HEK293 (cell line): ENCODE measurements around the gene FAM78B.

Experiments used
- CTCF ChIA-PET: fragments of 350-600 bp; formaldehyde crosslinking; extraction: SDS; loops from one replicate; lab custom pipeline; 2021; ENCODE audit warnings: antibody characterized with exemption; lab: Yijun Ruan, JAX
- POLR2A ChIA-PET: fragments of 300-600 bp; formaldehyde crosslinking; extraction: SDS; loops from one replicate; lab custom pipeline; 2020; ENCODE audit warnings: antibody characterized with exemption, inconsistent platforms; lab: Yijun Ruan, JAX
- H3K27ac ChIP-seq: fragments of 200-500 bp; sonication (Bioruptor generic); 2 replicates; pipeline ENCODE4 v1.5.1; 2014; ENCODE audit warnings: low read depth, low read length, control low read depth, inconsistent platforms; ENCODE audit errors: extremely low read depth
- H3K36me3 ChIP-seq, 2 experiments: fragments of 200-500 bp in 1 of 2; sonication (Bioruptor generic) in 1 of 2; 1 replicate in 1 of 2; 2 replicates in 1 of 2; pipeline ENCODE4 v1.5.1; 2014 to 2017; ENCODE audit warnings: inconsistent platforms in 2 of 2, low read length in 2 of 2; ENCODE audit not compliant: control insufficient read depth in 2 of 2, insufficient read depth in 1 of 2
- H3K4me1 ChIP-seq: fragments of 200-500 bp; sonication (Bioruptor generic); 2 replicates; pipeline ENCODE4 v1.5.1; 2014; ENCODE audit warnings: mild to moderate bottlenecking, low read length, inconsistent platforms; ENCODE audit not compliant: control insufficient read depth, insufficient read depth
- H3K4me3 ChIP-seq: 2 replicates; pipeline ENCODE4 v1.5.1; 2011; ENCODE audit warnings: low read depth, mild to moderate bottlenecking, control low read depth, low read length, moderate library complexity
- H3K9me3 ChIP-seq: fragments of 200-500 bp; sonication (Bioruptor generic); 2 replicates; pipeline ENCODE4 v1.5.1; 2014; ENCODE audit warnings: low read depth, low read length, inconsistent platforms; ENCODE audit not compliant: control insufficient read depth, insufficient read depth
- BCL11B ChIP-seq: fragments of 450-650 bp; formaldehyde crosslinking; IDR thresholded peaks from 2 replicates; pipeline ENCODE4 v1.5.1; 2016; ENCODE audit warnings: low read depth, missing biosample characterization, missing genetic modification characterization
- GLIS1 ChIP-seq: fragments of 450-650 bp; formaldehyde crosslinking; IDR thresholded peaks from 2 replicates; pipeline ENCODE4 v1.5.1; 2016; ENCODE audit warnings: missing biosample characterization, missing genetic modification characterization
- HOXC10 ChIP-seq: sonication (generic); formaldehyde crosslinking; IDR thresholded peaks from 2 replicates; pipeline ENCODE4 v1.8.1; 2023; ENCODE audit warnings: mild to moderate bottlenecking, missing genetic modification reagents
- KLF10 ChIP-seq: fragments of 450-650 bp; IDR thresholded peaks from 2 replicates; pipeline ENCODE4 v1.5.1; 2018; ENCODE audit warnings: missing biosample characterization, mild to moderate bottlenecking, missing genetic modification characterization
- KLF7 ChIP-seq: fragments of 450-650 bp; formaldehyde crosslinking; IDR thresholded peaks from 2 replicates; pipeline ENCODE4 v1.5.1; 2016; ENCODE audit warnings: missing biosample characterization, missing genetic modification characterization, borderline replicate concordance
- KLF8 ChIP-seq: fragments of 450-650 bp; formaldehyde crosslinking; IDR thresholded peaks from 2 replicates; pipeline ENCODE4 v1.5.1; 2016; ENCODE audit warnings: missing biosample characterization, missing genetic modification characterization
- SALL2 ChIP-seq: fragments of 450-650 bp; formaldehyde crosslinking; IDR thresholded peaks from 2 replicates; pipeline ENCODE4 v1.5.0; 2017; ENCODE audit warnings: missing biosample characterization, mild to moderate bottlenecking, missing genetic modification characterization, borderline replicate concordance
- TCF7L2 ChIP-seq: IDR thresholded peaks from 2 replicates; pipeline ENCODE4 v1.6.1; 2011; ENCODE audit warnings: low read depth, mild to moderate bottlenecking, inconsistent platforms, low read length, moderate library complexity, borderline replicate concordance
- ZBTB1 ChIP-seq: fragments of 450-650 bp; formaldehyde crosslinking; IDR thresholded peaks from 2 replicates; pipeline ENCODE4 v1.5.1; 2016; ENCODE audit warnings: missing biosample characterization, missing genetic modification characterization
- ZBTB21 ChIP-seq: fragments of 450-650 bp; formaldehyde crosslinking; IDR thresholded peaks from 2 replicates; pipeline ENCODE4 v1.5.1; 2017; ENCODE audit warnings: missing biosample characterization, missing genetic modification characterization
- ZFHX2 ChIP-seq: fragments of 450-650 bp; formaldehyde crosslinking; conservative IDR thresholded peaks from 2 replicates; pipeline ENCODE4 v1.5.1; 2016; ENCODE audit warnings: missing biosample characterization, missing genetic modification characterization
- ZNF10 ChIP-seq: fragments of 450-650 bp; formaldehyde crosslinking; IDR thresholded peaks from 2 replicates; pipeline ENCODE4 v1.5.1; 2017; ENCODE audit warnings: missing biosample characterization, missing genetic modification characterization
- ZNF112 ChIP-seq: fragments of 450-650 bp; formaldehyde crosslinking; IDR thresholded peaks from 2 replicates; pipeline ENCODE4 v1.5.0; 2017; ENCODE audit warnings: missing biosample characterization, missing genetic modification characterization
- ZNF155 ChIP-seq: fragments of 450-650 bp; formaldehyde crosslinking; IDR thresholded peaks from 2 replicates; pipeline ENCODE4 v1.5.1; 2016; ENCODE audit warnings: missing biosample characterization, missing genetic modification characterization
- ZNF211 ChIP-seq: fragments of 450-650 bp; formaldehyde crosslinking; IDR thresholded peaks from 2 replicates; pipeline ENCODE4 v1.5.1; 2016; ENCODE audit warnings: low read depth, missing biosample characterization, missing genetic modification characterization
- ZNF23 ChIP-seq: fragments of 450-650 bp; formaldehyde crosslinking; IDR thresholded peaks from 2 replicates; pipeline ENCODE4 v1.5.1; 2016; ENCODE audit warnings: missing biosample characterization, missing genetic modification characterization, borderline replicate concordance
- ZNF302 ChIP-seq: fragments of 450-650 bp; formaldehyde crosslinking; IDR thresholded peaks from 2 replicates; pipeline ENCODE4 v1.5.1; 2016; ENCODE audit warnings: missing biosample characterization, missing genetic modification characterization, low read depth
- ZNF335 ChIP-seq: fragments of 450-650 bp; formaldehyde crosslinking; conservative IDR thresholded peaks from 2 replicates; pipeline ENCODE4 v1.5.1; 2016; ENCODE audit warnings: missing biosample characterization, missing genetic modification characterization
- ZNF354C ChIP-seq: fragments of 450-650 bp; formaldehyde crosslinking; IDR thresholded peaks from 2 replicates; pipeline ENCODE4 v1.5.1; 2016; ENCODE audit warnings: missing biosample characterization, missing genetic modification characterization, low read depth, borderline replicate concordance
- ZNF37A ChIP-seq: fragments of 450-650 bp; IDR thresholded peaks from 2 replicates; pipeline ENCODE4 v1.5.1; 2018; ENCODE audit warnings: missing biosample characterization, missing genetic modification characterization
- ZNF416 ChIP-seq: fragments of 450-650 bp; formaldehyde crosslinking; IDR thresholded peaks from 2 replicates; pipeline ENCODE4 v1.5.1; 2016; ENCODE audit warnings: missing biosample characterization, missing genetic modification characterization
- ZNF510 ChIP-seq: fragments of 450-650 bp; formaldehyde crosslinking; IDR thresholded peaks from 2 replicates; pipeline ENCODE4 v1.5.1; 2018; ENCODE audit warnings: mild to moderate bottlenecking, missing genetic modification characterization, missing biosample characterization; ENCODE audit not compliant: insufficient replicate concordance
- ZNF558 ChIP-seq: fragments of 450-650 bp; formaldehyde crosslinking; IDR thresholded peaks from 2 replicates; pipeline ENCODE4 v1.5.1; 2016; ENCODE audit warnings: missing biosample characterization, missing genetic modification characterization
- ZNF560 ChIP-seq: fragments of 450-650 bp; formaldehyde crosslinking; IDR thresholded peaks from 2 replicates; pipeline ENCODE4 v1.5.1; 2017; ENCODE audit warnings: missing biosample characterization, missing genetic modification characterization, borderline replicate concordance
- ZNF571 ChIP-seq: fragments of 450-650 bp; formaldehyde crosslinking; IDR thresholded peaks from 2 replicates; pipeline ENCODE4 v1.5.0; 2017; ENCODE audit warnings: missing biosample characterization, missing genetic modification characterization
- ZNF596 ChIP-seq: fragments of 450-650 bp; IDR thresholded peaks from 2 replicates; pipeline ENCODE4 v1.5.0; 2018; ENCODE audit warnings: missing biosample characterization, mild to moderate bottlenecking, missing genetic modification characterization, moderate library complexity
- ZNF670 ChIP-seq: fragments of 450-650 bp; formaldehyde crosslinking; IDR thresholded peaks from 2 replicates; pipeline ENCODE4 v1.5.1; 2016; ENCODE audit warnings: missing biosample characterization, missing genetic modification characterization, low read depth
- ZNF701 ChIP-seq: fragments of 450-650 bp; formaldehyde crosslinking; IDR thresholded peaks from 2 replicates; pipeline ENCODE4 v1.5.1; 2016; ENCODE audit warnings: missing biosample characterization, missing genetic modification characterization
- ZSCAN30 ChIP-seq: fragments of 450-650 bp; IDR thresholded peaks from 2 replicates; pipeline ENCODE4 v1.5.1; 2018; ENCODE audit warnings: missing biosample characterization, mild to moderate bottlenecking, missing genetic modification characterization, moderate library complexity
- TF ChIP-seq, protein P1 (sequence below): fragments of 450-650 bp; formaldehyde crosslinking; IDR thresholded peaks from 2 replicates; pipeline ENCODE4 v1.5.1; 2016; ENCODE audit warnings: missing biosample characterization, missing genetic modification characterization
- TF ChIP-seq, protein P2 (sequence below): fragments of 450-650 bp; formaldehyde crosslinking; IDR thresholded peaks from 2 replicates; pipeline ENCODE4 v1.5.1; 2016; ENCODE audit warnings: missing biosample characterization, missing genetic modification characterization, low read depth
- TF ChIP-seq, protein P3 (sequence below): fragments of 450-650 bp; formaldehyde crosslinking; IDR thresholded peaks from 2 replicates; pipeline ENCODE4 v1.5.1; 2016; ENCODE audit warnings: missing biosample characterization, missing genetic modification characterization
- TF ChIP-seq, protein P4 (sequence below): fragments of 450-650 bp; formaldehyde crosslinking; IDR thresholded peaks from 2 replicates; pipeline ENCODE4 v1.5.1; 2016; ENCODE audit warnings: missing biosample characterization, missing genetic modification characterization

Gene FAM78B

DNA sequence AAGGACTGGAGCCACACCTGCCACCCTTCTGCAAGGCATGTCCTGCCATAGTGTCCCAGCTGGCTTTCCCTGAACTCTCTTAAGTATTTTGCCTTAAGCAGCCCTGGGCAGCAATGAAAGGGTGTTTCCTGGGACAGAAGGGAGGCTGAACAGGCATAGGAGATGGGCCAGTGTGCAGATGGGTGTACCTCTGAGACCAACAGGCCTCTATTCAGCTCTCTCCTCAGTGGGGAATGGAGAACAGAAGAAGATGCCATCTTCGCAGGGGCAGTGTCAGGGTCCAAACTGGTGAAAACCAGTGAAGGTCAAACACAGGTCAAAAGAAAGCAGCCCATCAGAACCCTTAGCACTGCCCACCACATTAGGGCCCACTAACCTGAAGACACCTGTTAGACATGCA lies 53.2 kb downstream of the FAM78B start:
- Histone ChIP-seq H3K4me1 (no peaks in the 10 kb centered on the region), H3K36me3 (no peaks in the 10 kb centered on the region), H3K27ac (no peak overlapping the region), H3K4me3 (no peak overlapping the region), H3K9me3 (no peaks in the 10 kb centered on the region)
- POLR2A ChIA-PET = no interaction called here
- TF ChIP-seq ZNF37A (tag by site-specific recombination) = no peak
- TF ChIP-seq ZNF302 (tag by site-specific recombination) = no peak
- TF ChIP-seq ZBTB21 (tag by site-specific recombination) = no peak
- TF ChIP-seq ZNF112 = no peak
- no peak for TF ChIP-seq HOXC10 (CRISPR knock-in tag)
- TF ChIP-seq TCF7L2 = no peak
- no peak for TF ChIP-seq ZSCAN30 (tag by site-specific recombination)
- no peak for TF ChIP-seq GLIS1
- no peak for TF ChIP-seq ZNF335 (tag by site-specific recombination)
- no peak for TF ChIP-seq ZNF416 (tag by site-specific recombination)
- no peak for TF ChIP-seq KLF7 (tag by site-specific recombination)
- TF ChIP-seq ZNF155 (tag by site-specific recombination) = no peak
- no peak for TF ChIP-seq ZNF354C
- TF ChIP-seq ZNF558 (tag by site-specific recombination) = no peak
- TF ChIP-seq KLF8 (tag by site-specific recombination) = no peak
- no peak for TF ChIP-seq ZNF211 (tag by site-specific recombination)
- CTCF ChIA-PET = no interaction called here

DNA sequence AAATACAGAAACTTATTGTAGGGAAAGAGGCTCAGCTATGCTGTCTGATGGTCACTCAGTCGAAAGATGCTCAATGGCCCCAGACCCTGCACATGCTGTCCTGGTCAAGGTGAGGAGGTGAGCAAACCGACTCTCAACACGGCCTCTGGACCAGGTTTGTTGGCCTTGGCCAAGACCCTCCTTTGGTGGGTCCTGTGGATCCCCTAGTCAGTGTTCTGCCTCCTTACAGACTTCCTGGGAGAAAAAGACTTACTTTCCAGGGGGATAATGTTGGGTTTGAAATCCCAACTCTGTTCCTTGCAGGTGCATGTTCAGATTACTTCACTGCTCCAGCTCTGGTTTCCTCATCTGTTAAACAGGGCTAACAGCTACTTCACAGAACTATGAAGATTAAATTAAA lies 53.8 kb downstream of the FAM78B start:
- Histone ChIP-seq H3K4me1 (no peaks in the 10 kb centered on the region), H3K27ac (no peak overlapping the region), H3K36me3 (no peaks in the 10 kb centered on the region), H3K4me3 (no peak overlapping the region), H3K9me3 (no peaks in the 10 kb centered on the region)
- ChIA-PET POLR2A (no interaction called here), CTCF (no interaction called here)
- no peak for TF ChIP-seq ZNF23 (tag by site-specific recombination)
- TF ChIP-seq ZNF596 = no peak
- TF ChIP-seq, protein P1, sequence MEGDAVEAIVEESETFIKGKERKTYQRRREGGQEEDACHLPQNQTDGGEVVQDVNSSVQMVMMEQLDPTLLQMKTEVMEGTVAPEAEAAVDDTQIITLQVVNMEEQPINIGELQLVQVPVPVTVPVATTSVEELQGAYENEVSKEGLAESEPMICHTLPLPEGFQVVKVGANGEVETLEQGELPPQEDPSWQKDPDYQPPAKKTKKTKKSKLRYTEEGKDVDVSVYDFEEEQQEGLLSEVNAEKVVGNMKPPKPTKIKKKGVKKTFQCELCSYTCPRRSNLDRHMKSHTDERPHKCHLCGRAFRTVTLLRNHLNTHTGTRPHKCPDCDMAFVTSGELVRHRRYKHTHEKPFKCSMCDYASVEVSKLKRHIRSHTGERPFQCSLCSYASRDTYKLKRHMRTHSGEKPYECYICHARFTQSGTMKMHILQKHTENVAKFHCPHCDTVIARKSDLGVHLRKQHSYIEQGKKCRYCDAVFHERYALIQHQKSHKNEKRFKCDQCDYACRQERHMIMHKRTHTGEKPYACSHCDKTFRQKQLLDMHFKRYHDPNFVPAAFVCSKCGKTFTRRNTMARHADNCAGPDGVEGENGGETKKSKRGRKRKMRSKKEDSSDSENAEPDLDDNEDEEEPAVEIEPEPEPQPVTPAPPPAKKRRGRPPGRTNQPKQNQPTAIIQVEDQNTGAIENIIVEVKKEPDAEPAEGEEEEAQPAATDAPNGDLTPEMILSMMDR (tag by site-specific recombination) = no peak
- no peak for TF ChIP-seq ZNF10
- TF ChIP-seq KLF7 (tag by site-specific recombination) = no peak
- TF ChIP-seq ZBTB1 (tag by site-specific recombination) = no peak
- no peak for TF ChIP-seq KLF10 (tag by site-specific recombination)
- TF ChIP-seq, protein P2, sequence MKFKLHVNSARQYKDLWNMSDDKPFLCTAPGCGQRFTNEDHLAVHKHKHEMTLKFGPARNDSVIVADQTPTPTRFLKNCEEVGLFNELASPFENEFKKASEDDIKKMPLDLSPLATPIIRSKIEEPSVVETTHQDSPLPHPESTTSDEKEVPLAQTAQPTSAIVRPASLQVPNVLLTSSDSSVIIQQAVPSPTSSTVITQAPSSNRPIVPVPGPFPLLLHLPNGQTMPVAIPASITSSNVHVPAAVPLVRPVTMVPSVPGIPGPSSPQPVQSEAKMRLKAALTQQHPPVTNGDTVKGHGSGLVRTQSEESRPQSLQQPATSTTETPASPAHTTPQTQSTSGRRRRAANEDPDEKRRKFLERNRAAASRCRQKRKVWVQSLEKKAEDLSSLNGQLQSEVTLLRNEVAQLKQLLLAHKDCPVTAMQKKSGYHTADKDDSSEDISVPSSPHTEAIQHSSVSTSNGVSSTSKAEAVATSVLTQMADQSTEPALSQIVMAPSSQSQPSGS (tag by site-specific recombination) = no peak
- no peak for TF ChIP-seq ZNF701 (tag by site-specific recombination)
- TF ChIP-seq, protein P3, sequence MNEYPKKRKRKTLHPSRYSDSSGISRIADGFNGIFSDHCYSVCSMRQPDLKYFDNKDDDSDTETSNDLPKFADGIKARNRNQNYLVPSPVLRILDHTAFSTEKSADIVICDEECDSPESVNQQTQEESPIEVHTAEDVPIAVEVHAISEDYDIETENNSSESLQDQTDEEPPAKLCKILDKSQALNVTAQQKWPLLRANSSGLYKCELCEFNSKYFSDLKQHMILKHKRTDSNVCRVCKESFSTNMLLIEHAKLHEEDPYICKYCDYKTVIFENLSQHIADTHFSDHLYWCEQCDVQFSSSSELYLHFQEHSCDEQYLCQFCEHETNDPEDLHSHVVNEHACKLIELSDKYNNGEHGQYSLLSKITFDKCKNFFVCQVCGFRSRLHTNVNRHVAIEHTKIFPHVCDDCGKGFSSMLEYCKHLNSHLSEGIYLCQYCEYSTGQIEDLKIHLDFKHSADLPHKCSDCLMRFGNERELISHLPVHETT (tag by site-specific recombination) = no peak
- TF ChIP-seq, protein P4, sequence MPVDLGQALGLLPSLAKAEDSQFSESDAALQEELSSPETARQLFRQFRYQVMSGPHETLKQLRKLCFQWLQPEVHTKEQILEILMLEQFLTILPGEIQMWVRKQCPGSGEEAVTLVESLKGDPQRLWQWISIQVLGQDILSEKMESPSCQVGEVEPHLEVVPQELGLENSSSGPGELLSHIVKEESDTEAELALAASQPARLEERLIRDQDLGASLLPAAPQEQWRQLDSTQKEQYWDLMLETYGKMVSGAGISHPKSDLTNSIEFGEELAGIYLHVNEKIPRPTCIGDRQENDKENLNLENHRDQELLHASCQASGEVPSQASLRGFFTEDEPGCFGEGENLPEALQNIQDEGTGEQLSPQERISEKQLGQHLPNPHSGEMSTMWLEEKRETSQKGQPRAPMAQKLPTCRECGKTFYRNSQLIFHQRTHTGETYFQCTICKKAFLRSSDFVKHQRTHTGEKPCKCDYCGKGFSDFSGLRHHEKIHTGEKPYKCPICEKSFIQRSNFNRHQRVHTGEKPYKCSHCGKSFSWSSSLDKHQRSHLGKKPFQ (tag by site-specific recombination) = no peak
- TF ChIP-seq HOXC10 (CRISPR knock-in tag) = no peak
- TF ChIP-seq ZNF560 (tag by site-specific recombination) = no peak
- TF ChIP-seq ZNF571 = no peak
- no peak for TF ChIP-seq BCL11B (tag by site-specific recombination)
- no peak for TF ChIP-seq ZFHX2 (tag by site-specific recombination)
- no peak for TF ChIP-seq SALL2
- TF ChIP-seq ZNF510 (tag by site-specific recombination) = no peak
- TF ChIP-seq ZNF670 (tag by site-specific recombination) = no peak
